Measurements from ENCODE around the gene ACIN1. TPM values are rescaled to one million over a fixed set of nuclear protein-coding genes. Genes with fewer than 3 reads are reported as not detected.
A peak's percentile ranks its signal among the peaks of the same experiment; 100 is the strongest.

Gene ACIN1
- total and polyA plus RNA-seq, 2 of the 13 experiments (the other 11 are each of a cell fraction or from before 2014, with no cell fraction given): 165 to 183 TPM

DNA sequence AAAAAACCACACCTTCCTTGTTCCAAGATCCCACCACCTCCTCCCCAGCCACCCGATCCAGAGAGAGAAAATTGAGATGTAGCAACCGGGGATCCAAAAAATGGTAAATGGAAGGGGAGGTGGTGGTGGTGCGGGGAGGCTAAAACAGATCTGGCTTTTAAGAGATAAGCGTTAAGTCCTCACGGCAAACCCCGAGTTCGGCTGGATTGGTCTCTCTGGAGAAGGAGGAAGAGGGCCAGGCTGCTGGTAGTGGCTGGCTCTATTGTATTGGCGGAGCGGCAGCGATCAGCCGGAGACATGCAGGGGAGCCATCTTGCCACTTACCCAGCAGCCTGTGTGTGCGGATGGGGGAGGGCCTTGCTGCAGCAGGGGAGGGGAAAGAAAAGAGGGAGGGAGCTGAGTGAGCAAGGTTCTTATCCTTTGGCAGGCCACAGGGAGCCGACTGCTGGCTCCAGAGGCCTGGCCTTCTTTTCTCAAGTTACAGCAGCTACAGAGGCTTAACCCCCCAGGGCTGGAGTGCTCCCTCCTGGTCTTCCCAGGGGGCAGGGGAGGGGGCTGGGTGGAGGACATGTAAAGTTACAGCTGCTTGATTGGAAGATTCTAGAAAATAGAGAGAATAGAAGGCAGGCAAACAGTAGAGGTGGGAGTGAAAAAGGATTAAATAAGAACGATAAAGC is 23.6 kb downstream of the ACIN1 start (continued):
- TF ChIP-seq, protein P1, sequence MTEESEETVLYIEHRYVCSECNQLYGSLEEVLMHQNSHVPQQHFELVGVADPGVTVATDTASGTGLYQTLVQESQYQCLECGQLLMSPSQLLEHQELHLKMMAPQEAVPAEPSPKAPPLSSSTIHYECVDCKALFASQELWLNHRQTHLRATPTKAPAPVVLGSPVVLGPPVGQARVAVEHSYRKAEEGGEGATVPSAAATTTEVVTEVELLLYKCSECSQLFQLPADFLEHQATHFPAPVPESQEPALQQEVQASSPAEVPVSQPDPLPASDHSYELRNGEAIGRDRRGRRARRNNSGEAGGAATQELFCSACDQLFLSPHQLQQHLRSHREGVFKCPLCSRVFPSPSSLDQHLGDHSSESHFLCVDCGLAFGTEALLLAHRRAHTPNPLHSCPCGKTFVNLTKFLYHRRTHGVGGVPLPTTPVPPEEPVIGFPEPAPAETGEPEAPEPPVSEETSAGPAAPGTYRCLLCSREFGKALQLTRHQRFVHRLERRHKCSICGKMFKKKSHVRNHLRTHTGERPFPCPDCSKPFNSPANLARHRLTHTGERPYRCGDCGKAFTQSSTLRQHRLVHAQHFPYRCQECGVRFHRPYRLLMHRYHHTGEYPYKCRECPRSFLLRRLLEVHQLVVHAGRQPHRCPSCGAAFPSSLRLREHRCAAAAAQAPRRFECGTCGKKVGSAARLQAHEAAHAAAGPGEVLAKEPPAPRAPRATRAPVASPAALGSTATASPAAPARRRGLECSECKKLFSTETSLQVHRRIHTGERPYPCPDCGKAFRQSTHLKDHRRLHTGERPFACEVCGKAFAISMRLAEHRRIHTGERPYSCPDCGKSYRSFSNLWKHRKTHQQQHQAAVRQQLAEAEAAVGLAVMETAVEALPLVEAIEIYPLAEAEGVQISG (CRISPR knock-in tag; IDR thresholded peaks at IDR 0.05): peak; percentile 88
- TF ChIP-seq, protein P2, sequence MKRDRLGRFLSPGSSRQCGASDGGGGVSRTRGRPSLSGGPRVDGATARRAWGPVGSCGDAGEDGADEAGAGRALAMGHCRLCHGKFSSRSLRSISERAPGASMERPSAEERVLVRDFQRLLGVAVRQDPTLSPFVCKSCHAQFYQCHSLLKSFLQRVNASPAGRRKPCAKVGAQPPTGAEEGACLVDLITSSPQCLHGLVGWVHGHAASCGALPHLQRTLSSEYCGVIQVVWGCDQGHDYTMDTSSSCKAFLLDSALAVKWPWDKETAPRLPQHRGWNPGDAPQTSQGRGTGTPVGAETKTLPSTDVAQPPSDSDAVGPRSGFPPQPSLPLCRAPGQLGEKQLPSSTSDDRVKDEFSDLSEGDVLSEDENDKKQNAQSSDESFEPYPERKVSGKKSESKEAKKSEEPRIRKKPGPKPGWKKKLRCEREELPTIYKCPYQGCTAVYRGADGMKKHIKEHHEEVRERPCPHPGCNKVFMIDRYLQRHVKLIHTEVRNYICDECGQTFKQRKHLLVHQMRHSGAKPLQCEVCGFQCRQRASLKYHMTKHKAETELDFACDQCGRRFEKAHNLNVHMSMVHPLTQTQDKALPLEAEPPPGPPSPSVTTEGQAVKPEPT (CRISPR knock-in tag; IDR thresholded peaks at IDR 0.05; ENCODE audit: low read depth): peak; percentile 16; the same call in 1 of the 2 replicates
- no peak for TF ChIP-seq NFE2 (CRISPR knock-in tag; IDR thresholded peaks at IDR 0.05)
- TF ChIP-seq, protein P3, sequence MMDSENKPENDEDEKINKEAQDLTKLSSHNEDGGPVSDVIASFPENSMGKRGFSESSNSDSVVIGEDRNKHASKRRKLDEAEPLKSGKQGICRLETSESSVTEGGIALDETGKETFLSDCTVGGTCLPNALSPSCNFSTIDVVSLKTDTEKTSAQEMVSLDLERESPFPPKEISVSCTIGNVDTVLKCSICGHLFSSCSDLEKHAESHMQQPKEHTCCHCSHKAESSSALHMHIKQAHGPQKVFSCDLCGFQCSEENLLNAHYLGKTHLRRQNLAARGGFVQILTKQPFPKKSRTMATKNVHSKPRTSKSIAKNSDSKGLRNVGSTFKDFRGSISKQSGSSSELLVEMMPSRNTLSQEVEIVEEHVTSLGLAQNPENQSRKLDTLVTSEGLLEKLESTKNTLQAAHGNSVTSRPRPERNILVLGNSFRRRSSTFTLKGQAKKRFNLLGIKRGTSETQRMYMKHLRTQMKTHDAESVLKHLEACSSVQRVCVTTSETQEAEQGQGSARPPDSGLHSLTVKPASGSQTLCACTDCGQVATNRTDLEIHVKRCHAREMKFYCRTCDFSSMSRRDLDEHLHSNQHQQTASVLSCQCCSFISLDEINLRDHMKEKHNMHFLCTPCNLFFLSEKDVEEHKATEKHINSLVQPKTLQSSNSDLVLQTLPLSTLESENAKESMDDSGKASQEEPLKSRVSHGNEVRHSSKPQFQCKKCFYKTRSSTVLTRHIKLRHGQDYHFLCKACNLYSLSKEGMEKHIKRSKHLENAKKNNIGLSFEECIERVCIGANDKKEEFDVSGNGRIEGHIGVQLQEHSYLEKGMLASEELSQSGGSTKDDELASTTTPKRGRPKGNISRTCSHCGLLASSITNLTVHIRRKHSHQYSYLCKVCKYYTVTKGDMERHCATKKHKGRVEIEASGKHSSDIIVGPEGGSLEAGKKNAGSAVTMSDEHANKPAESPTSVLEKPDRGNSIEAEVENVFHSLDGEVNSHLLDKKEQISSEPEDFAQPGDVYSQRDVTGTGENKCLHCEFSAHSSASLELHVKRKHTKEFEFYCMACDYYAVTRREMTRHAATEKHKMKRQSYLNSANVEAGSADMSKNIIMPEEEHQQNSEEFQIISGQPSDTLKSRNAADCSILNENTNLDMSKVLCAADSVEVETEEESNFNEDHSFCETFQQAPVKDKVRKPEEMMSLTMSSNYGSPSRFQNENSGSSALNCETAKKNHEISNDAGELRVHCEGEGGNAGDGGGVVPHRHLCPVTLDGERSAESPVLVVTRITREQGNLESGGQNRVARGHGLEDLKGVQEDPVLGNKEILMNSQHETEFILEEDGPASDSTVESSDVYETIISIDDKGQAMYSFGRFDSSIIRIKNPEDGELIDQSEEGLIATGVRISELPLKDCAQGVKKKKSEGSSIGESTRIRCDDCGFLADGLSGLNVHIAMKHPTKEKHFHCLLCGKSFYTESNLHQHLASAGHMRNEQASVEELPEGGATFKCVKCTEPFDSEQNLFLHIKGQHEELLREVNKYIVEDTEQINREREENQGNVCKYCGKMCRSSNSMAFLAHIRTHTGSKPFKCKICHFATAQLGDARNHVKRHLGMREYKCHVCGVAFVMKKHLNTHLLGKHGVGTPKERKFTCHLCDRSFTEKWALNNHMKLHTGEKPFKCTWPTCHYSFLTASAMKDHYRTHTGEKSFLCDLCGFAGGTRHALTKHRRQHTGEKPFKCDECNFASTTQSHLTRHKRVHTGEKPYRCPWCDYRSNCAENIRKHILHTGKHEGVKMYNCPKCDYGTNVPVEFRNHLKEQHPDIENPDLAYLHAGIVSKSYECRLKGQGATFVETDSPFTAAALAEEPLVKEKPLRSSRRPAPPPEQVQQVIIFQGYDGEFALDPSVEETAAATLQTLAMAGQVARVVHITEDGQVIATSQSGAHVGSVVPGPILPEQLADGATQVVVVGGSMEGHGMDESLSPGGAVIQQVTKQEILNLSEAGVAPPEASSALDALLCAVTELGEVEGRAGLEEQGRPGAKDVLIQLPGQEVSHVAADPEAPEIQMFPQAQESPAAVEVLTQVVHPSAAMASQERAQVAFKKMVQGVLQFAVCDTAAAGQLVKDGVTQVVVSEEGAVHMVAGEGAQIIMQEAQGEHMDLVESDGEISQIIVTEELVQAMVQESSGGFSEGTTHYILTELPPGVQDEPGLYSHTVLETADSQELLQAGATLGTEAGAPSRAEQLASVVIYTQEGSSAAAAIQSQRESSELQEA (CRISPR knock-in tag; IDR thresholded peaks at IDR 0.05; ENCODE audit: not compliant biosample characterization): peak; percentile 78
- peak; percentile 73; the same call in 1 of the 2 replicates for TF ChIP-seq GTF3A (CRISPR knock-in tag; conservative IDR thresholded peaks at IDR 0.05)
- TF ChIP-seq SP2 (CRISPR knock-in tag; IDR thresholded peaks at IDR 0.05): no peak
- no peak for TF ChIP-seq RFX3 (CRISPR knock-in tag; IDR thresholded peaks at IDR 0.05)
- TF ChIP-seq GABPB1 (CRISPR knock-in tag; IDR thresholded peaks at IDR 0.05): peak; percentile 79
- TF ChIP-seq, protein P4, sequence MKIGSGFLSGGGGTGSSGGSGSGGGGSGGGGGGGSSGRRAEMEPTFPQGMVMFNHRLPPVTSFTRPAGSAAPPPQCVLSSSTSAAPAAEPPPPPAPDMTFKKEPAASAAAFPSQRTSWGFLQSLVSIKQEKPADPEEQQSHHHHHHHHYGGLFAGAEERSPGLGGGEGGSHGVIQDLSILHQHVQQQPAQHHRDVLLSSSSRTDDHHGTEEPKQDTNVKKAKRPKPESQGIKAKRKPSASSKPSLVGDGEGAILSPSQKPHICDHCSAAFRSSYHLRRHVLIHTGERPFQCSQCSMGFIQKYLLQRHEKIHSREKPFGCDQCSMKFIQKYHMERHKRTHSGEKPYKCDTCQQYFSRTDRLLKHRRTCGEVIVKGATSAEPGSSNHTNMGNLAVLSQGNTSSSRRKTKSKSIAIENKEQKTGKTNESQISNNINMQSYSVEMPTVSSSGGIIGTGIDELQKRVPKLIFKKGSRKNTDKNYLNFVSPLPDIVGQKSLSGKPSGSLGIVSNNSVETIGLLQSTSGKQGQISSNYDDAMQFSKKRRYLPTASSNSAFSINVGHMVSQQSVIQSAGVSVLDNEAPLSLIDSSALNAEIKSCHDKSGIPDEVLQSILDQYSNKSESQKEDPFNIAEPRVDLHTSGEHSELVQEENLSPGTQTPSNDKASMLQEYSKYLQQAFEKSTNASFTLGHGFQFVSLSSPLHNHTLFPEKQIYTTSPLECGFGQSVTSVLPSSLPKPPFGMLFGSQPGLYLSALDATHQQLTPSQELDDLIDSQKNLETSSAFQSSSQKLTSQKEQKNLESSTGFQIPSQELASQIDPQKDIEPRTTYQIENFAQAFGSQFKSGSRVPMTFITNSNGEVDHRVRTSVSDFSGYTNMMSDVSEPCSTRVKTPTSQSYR (CRISPR knock-in tag; IDR thresholded peaks at IDR 0.05; ENCODE audit: borderline replicate concordance): peak; percentile 93
- TF ChIP-seq ZNF616 (CRISPR knock-in tag; IDR thresholded peaks at IDR 0.05; ENCODE audit: low read depth): no peak; the same call in 1 of the 2 replicates
- peak; percentile 84 for TF ChIP-seq MXD4 (CRISPR knock-in tag; IDR thresholded peaks at IDR 0.05)
- no peak for TF ChIP-seq ZNF607 (CRISPR knock-in tag; IDR thresholded peaks at IDR 0.05; ENCODE audit: borderline replicate concordance)

All from HepG2 (cell line).